GM21526 (cell line): ENCODE results near the gene ERC1.

ENCODE experiments used
- ATAC-seq: cut with Tn5 transposase; IDR thresholded peaks from one replicate; pipeline ENCODE4 v1.9.1; 2021; ENCODE audit warnings: moderate library complexity; ENCODE audit not compliant: unreplicated experiment, low FRiP score

ERC1 gene

DNA sequence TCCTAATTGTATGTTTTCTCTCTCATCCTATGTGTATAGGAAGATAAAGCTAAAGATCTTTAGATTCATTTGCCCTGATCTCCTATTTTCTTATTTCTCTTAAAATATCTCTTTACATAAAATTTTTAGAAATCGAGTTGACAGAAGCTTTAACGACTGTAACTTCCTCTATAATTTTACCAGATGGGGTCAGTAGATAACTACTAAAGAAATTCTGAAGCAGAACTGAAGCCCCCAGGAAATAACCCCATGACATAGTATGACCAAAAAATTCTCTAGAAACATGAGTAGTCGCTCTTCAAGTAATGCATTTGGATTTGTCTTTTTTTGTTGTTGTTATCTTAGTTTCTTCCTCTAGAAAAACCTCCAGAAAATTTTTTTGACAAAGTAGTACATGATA, 288.0 kb downstream of the ERC1 start:
- ATAC-seq: no peak

GRCh38 chr12:1280059-1280458, 289.0 kb downstream of the ERC1 start:
- no peak for ATAC-seq

- no peak for ATAC-seq
Measured at GRCh38 chr12:1281683-1282366, 290.8 kb downstream of the ERC1 start.

DNA sequence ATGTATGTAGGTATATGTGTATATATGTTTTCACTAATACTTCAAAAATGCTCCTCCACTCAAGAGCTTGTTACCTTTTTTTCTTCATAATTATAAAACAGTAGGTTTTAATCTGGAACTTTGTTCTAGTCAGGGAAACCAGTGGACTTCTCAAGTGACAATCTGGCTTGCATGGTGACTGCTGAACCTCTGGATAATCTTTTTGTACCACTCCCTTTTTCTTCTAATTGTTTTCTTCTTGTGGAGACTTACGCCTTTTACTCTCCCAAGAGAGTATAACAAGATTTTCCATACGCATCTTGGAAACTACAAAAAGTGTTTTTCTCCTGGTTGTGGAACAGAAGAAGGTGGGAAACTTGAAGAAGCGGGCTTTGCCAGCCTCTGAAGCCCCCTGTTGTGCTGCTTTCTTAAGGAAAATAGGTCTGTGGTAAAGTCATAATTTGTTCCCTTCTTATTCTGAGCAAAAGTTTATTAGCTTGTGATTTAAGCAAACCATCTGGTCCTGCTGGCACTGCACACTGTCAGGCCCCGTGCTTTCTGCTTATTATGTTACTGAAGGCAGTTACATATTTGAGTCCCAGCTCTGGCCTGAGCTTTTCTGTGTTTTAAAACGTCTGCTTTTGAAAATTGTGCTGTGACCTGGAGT, 291.8 kb downstream of the ERC1 start:
- ATAC-seq: no peak

GRCh38 chr12:1283316-1283715, 292.3 kb downstream of the ERC1 start:
- no peak for ATAC-seq

DNA sequence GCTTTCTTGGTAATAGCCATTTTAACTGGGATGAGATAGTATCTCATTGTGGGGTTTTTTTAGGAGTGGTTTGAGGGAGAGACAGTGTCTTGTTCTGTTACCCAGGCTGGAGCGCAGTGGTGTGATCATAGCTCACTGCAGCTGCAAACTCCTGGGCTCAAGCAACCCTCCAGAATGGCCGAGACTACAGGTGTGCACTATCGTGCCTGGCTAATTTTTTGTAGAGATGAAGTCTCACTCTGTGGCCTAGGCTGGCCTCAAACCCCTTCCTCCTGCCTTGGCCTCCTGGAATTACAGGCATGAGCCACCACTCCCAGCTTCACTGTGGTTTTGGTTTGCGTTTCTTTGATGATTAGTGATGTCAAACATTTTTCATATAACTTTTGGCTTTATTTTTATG, 293.6 kb downstream of the ERC1 start:
- ATAC-seq: no peak

GRCh38 chr12:1287446-1287975, 296.5 kb downstream of the ERC1 start:
- no peak for ATAC-seq

- no peak for ATAC-seq
Measured at GRCh38 chr12:1288333-1288732, 297.3 kb downstream of the ERC1 start.

- no peak for ATAC-seq
Measured at GRCh38 chr12:1289371-1290155, 298.5 kb downstream of the ERC1 start.

DNA sequence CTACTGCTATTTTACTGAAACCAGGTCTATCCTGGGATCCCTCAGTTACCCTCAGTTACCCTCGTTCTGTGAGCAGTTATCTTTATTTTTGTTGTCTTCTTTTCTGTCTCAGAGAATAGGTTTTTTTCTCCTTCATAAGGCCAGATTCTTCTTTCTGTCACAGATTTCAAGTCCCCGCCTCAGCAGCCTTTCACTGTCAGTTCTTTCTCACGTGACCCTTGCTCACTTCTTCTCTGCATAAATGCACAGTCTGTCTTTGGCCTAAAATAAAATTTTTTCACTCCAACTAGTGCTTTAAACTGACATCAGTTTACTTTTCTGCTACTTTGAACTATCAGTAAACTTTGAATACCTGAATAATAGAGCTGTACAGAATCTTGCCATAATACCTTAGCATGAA, 299.7 kb downstream of the ERC1 start:
- ATAC-seq: no peak

DNA sequence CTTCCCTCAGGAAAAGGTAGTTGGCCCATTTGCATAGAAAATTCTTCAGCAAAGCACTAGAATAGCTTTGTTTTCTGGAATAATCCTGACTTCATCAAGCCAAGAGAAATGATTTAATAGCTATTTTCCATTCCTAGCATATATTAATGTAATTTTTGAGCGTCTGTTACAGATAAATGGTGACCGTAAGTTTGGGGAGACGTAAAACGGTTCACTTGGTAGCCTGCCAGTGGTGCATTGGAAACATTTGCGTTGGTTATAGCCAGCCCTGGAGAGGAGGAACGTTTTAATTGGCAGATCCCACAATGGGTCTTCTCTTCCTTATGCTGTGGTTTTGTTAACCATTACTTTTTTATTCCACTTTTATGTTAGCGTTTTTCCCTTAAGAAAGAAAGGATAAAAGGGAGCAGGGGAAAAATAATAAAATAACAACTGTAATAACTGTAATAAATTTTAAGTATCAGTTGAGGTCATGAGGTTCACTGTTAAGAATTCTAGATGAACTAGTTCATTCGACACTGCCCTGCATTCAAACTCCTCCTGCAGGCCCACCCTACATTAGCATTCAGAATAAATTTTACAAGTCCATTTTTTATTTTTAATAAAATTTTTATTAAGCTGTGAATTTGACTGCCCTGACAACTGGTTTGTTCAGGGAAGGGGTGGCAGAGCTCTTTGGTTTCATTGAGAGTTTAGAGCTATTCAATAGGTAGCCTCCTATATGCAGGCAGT, 300.7 kb downstream of the ERC1 start:
- no peak for ATAC-seq

DNA sequence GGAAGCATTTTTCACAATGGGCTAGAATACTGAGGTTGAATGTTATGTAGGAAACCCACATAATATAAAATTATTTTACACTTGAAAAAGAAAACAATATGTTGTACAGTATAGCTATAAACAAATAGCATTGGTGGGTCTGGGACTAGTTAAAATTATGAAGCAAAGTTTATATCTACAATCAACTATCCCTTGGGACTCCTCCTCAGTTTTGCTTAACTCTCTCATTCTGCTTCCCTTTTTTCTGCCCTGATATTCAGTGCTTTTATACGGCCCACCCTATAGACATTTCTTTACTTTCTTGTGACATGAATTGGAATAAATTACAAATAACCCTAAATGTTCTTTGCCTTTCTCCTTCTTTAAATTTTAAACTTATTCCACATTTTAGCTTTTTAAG, 302.9 kb downstream of the ERC1 start:
- no peak for ATAC-seq

DNA sequence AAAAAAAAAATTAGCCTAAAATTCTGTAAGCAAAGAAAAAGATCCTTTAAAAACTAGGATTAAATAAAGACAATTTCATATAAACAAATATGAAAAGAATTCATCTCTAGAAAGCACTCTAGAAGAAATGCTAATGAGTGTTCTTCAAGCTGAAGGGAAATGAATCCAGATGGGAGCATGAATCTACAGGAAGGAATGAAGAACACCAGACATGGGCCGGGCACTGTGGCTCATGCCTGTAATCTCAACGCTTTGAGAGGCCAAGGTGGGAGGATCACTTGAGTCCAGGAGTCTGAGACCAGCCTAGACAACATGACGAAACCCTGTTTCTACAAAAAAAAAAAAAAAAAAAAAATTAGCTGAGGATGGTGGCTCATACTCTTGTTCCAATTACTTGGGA, 306.2 kb downstream of the ERC1 start:
- ATAC-seq: no peak

GRCh38 chr12:1297639-1298175, 306.7 kb downstream of the ERC1 start:
- ATAC-seq: no peak

DNA sequence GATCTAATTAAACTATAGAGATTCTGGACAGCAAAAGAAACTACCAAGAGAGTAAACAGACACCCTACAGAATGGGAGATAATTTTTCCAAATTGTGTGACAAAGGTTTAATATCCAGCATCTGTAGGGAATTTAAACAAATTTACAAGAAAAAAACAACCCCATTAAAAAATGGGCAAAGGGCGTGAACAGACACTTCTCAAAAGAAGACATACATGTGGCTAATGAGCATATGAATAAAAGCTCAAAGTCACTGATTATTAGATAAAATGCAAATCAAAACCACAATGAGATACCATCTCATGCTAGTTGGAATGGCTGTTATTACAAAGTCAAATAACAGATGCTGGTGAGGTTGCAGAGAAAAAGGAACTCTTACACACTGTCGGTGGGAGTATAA, 309.4 kb downstream of the ERC1 start:
- no peak for ATAC-seq

- ATAC-seq: no peak
Measured at GRCh38 chr12:1302201-1302870, 311.3 kb downstream of the ERC1 start.

DNA sequence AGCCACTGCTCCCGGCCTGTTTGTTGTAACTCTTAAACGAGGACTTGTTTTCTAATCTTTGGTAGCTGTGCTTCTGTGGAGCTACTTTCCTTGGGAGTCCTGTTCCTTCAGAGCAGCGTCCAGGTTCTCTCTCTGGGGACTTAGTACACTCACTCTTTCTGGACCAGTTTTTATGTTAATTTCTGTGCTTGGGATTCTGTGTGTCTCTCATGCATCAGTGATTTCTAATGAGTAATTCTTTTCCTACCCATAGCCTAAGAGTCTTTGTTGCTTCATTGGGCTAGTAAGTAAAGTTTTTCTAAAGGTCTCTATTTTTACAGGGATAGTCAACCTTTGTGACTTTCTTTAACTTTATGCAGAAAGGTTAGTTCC, 314.0 kb downstream of the ERC1 start:
- ATAC-seq: no peak

GRCh38 chr12:1305791-1306500, 314.9 kb downstream of the ERC1 start:
- ATAC-seq: no peak

DNA sequence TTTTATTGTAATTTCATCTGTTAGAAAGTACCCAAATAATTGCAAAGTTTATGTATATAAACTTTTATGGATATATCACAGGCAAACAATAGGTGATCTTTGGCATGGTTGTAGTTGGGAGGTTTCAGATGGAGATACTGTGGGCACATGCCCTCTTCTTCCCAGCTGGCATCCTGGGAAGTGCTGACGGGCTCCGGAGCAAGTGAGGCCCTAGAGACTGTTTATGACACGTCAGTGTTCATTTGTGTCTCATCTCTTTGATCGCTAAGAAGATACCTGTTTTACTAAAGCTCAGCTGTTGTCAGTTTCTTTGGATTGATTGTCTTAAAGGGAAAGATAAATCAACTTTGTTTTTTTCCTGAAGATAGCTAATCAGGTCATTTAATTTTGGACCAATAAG, 315.8 kb downstream of the ERC1 start:
- no peak for ATAC-seq
